IMR-90 (cell line): ENCODE data around the gene MBOAT2. TPM values are rescaled to one million over a fixed set of nuclear protein-coding genes. Genes with fewer than 3 reads are reported as not detected.

Experiments
- ATAC-seq: fragments of 200-7000 bp; cut with Tn5 transposase; 2 replicates; pipeline ENCODE4 v1.9.1; 2020; ENCODE audit warnings: low read depth, mild to moderate bottlenecking, moderate library complexity
- BruUV-seq: library from RNA; stranded (reverse); fragments of 400-500 nt; replicated peaks from 2 replicates; lab custom pipeline; 2021; lab: Mats Ljungman, UMichigan
- CTCF ChIA-PET: fragments of 300-600 bp; formaldehyde crosslinking; extraction: SDS; loops from one replicate; lab custom pipeline; 2021; ENCODE audit warnings: antibody characterized with exemption; lab: Yijun Ruan, JAX
- POLR2A ChIA-PET: fragments of 300-600 bp; sonication (Branson Sonifier 250); formaldehyde crosslinking; loops from one replicate; lab custom pipeline; 2022; ENCODE audit warnings: antibody characterized with exemption; ENCODE audit not compliant: unreplicated experiment; lab: Charles Lee
- DNase-seq: peaks from one replicate; pipeline ENCODE4 v3.0.0; 2013
- H2AFZ ChIP-seq: replicated peaks from 2 replicates; pipeline ENCODE3; 2013; ENCODE audit warnings: low read length, mild to moderate bottlenecking; ENCODE audit not compliant: poor library complexity
- H2AK5ac ChIP-seq: 2 replicates; pipeline ENCODE4 v1.6.1; 2013; ENCODE audit warnings: low read depth, low read length, inconsistent platforms
- H2AK9ac ChIP-seq: replicated peaks from 2 replicates; pipeline ENCODE3; 2013; ENCODE audit warnings: mild to moderate bottlenecking, low read depth, low read length, moderate library complexity; ENCODE audit not compliant: poor library complexity
- H2BK120ac ChIP-seq: 2 replicates; pipeline ENCODE4 v1.6.1; 2013; ENCODE audit warnings: low read depth, low read length, inconsistent platforms
- H2BK15ac ChIP-seq: 3 replicates; pipeline ENCODE4 v1.6.1; 2013; ENCODE audit warnings: low read depth, low read length, inconsistent platforms
- H2BK20ac ChIP-seq: 2 replicates; pipeline ENCODE4 v1.6.1; 2013; ENCODE audit warnings: low read depth, mild to moderate bottlenecking, inconsistent platforms, low read length, moderate library complexity
- H2BK5ac ChIP-seq: 2 replicates; pipeline ENCODE4 v1.6.1; 2013; ENCODE audit warnings: mild to moderate bottlenecking, low read depth, low read length, inconsistent platforms; ENCODE audit not compliant: poor library complexity, severe bottlenecking
- H3K14ac ChIP-seq: replicated peaks from 2 replicates; pipeline ENCODE4 v1.6.1; 2013; ENCODE audit warnings: low read depth, low read length, inconsistent platforms
- H3K18ac ChIP-seq: 2 replicates; pipeline ENCODE4 v1.6.1; 2013; ENCODE audit warnings: low read depth, low read length, control low read depth
- H3K23ac ChIP-seq: 2 replicates; pipeline ENCODE4 v1.6.1; 2013; ENCODE audit warnings: low read depth, low read length, inconsistent platforms
- H3K27ac ChIP-seq: 2 replicates; pipeline ENCODE4 v1.5.1; 2013; ENCODE audit warnings: mild to moderate bottlenecking, control low read depth, low read length; ENCODE audit not compliant: insufficient read depth
- H3K27me3 ChIP-seq: 2 replicates; pipeline ENCODE4 v1.6.1; 2013; ENCODE audit warnings: low read length; ENCODE audit not compliant: control insufficient read depth, insufficient read depth
- H3K36me3 ChIP-seq: 2 replicates; pipeline ENCODE4 v1.6.1; 2013; ENCODE audit warnings: low read length, mixed read lengths; ENCODE audit not compliant: control insufficient read depth, insufficient read depth
- H3K4ac ChIP-seq: 2 replicates; pipeline ENCODE4 v1.6.1; 2013; ENCODE audit warnings: low read depth, low read length, inconsistent platforms
- H3K4me1 ChIP-seq: 2 replicates; pipeline ENCODE4 v1.6.1; 2013; ENCODE audit warnings: low read length, mixed read lengths; ENCODE audit not compliant: control insufficient read depth, insufficient read depth
- H3K4me2 ChIP-seq: 2 replicates; pipeline ENCODE4 v1.6.1; 2013; ENCODE audit warnings: low read depth, mild to moderate bottlenecking, control low read depth, low read length, moderate library complexity
- H3K4me3 ChIP-seq: 2 replicates; pipeline ENCODE4 v1.5.1; 2013; ENCODE audit warnings: low read depth, mild to moderate bottlenecking, control low read depth, low read length, moderate library complexity; ENCODE audit not compliant: insufficient read depth
- H3K56ac ChIP-seq: 2 replicates; pipeline ENCODE4 v1.6.1; 2013; ENCODE audit warnings: low read length, inconsistent platforms; ENCODE audit not compliant: insufficient read depth; ENCODE audit errors: extremely low read depth
- H3K79me1 ChIP-seq, 2 experiments: 2 replicates each; pipeline ENCODE4 v1.6.1; 2013; ENCODE audit warnings: low read length in 2 of 2, inconsistent platforms in 1 of 2, low read depth in 1 of 2
- H3K9ac ChIP-seq: 2 replicates; pipeline ENCODE4 v1.6.1; 2013; ENCODE audit warnings: low read depth, low read length, control low read depth
- H3K9me1 ChIP-seq: 2 replicates; pipeline ENCODE4 v1.6.1; 2013; ENCODE audit warnings: low read length, inconsistent platforms; ENCODE audit not compliant: insufficient read depth
- H3K9me3 ChIP-seq: 2 replicates; pipeline ENCODE4 v1.6.1; 2013; ENCODE audit warnings: low read length; ENCODE audit not compliant: control insufficient read depth, insufficient read depth
- H4K20me1 ChIP-seq: 2 replicates; pipeline ENCODE4 v1.6.1; 2013; ENCODE audit warnings: low read length, inconsistent platforms; ENCODE audit not compliant: insufficient read depth
- H4K5ac ChIP-seq: 2 replicates; pipeline ENCODE4 v1.6.1; 2013; ENCODE audit warnings: mild to moderate bottlenecking, low read depth, low read length, control low read depth
- H4K8ac ChIP-seq, 2 experiments: 2 replicates each; pipeline ENCODE4 v1.6.1; 2013; ENCODE audit warnings: low read depth in 2 of 2, low read length in 2 of 2, control low read depth in 1 of 2, inconsistent platforms in 1 of 2
- H4K91ac ChIP-seq: 2 replicates; pipeline ENCODE4 v1.6.1; 2013; ENCODE audit warnings: low read depth, low read length, inconsistent platforms; ENCODE audit not compliant: insufficient read depth
- CEBPB ChIP-seq: IDR thresholded peaks from 2 replicates; pipeline ENCODE4 v1.6.1; 2012; ENCODE audit warnings: low read depth, low read length, improper control_type of control experiment
- CHD1 ChIP-seq: IDR thresholded peaks from 2 replicates; pipeline ENCODE4 v1.6.1; 2012; ENCODE audit warnings: low read depth, low read length, improper control_type of control experiment
- FOS ChIP-seq: fragments of 150-350 bp; IDR thresholded peaks from 2 replicates; pipeline ENCODE4 v1.6.1; 2016; ENCODE audit warnings: low read depth, low read length
- MAFK ChIP-seq: IDR thresholded peaks from 2 replicates; pipeline ENCODE4 v1.6.1; 2012; ENCODE audit warnings: low read depth, low read length, improper control_type of control experiment
- MAZ ChIP-seq: IDR thresholded peaks from 2 replicates; pipeline ENCODE4 v1.6.1; 2012; ENCODE audit warnings: low read depth, mild to moderate bottlenecking, low read length, improper control_type of control experiment, moderate library complexity, borderline replicate concordance
- MXI1 ChIP-seq: IDR thresholded peaks from 2 replicates; pipeline ENCODE4 v1.6.1; 2012; ENCODE audit warnings: low read depth, mild to moderate bottlenecking, low read length, moderate library complexity, borderline replicate concordance
- NFE2L2 ChIP-seq: fragments of 150-350 bp; IDR thresholded peaks from 2 replicates; pipeline ENCODE4 v1.6.1; 2016; ENCODE audit warnings: low read depth, mild to moderate bottlenecking, low read length
- POLR2A ChIP-seq: IDR thresholded peaks from 2 replicates; pipeline ENCODE4 v1.6.1; 2012; ENCODE audit warnings: mild to moderate bottlenecking, low read depth, low read length
- RAD21 ChIP-seq: IDR thresholded peaks from 2 replicates; pipeline ENCODE4 v1.6.1; 2012; ENCODE audit warnings: low read length, improper control_type of control experiment
- RFX5 ChIP-seq: IDR thresholded peaks from 2 replicates; pipeline ENCODE4 v1.8.0; 2012; ENCODE audit warnings: low read depth, mild to moderate bottlenecking, low read length, moderate library complexity
- WGBS, 2 experiments: methylation state at CpG; one replicate each; pipeline versions ENCODE4 v1.1.5 to v1.1.7; 2013; ENCODE audit warnings: missing lambda C conversion rate in 2 of 2; ENCODE audit not compliant: insufficient read length in 1 of 2; ENCODE audit errors: extremely low coverage in 2 of 2; 5-methylcytosine and 5-hydroxymethylcytosine counted together
- dilution Hi-C: fragments of 300-500 bp; cut with HindIII; formaldehyde crosslinking; loops from one replicate; pipeline ENCODE4 v1.14.3; 2018; ENCODE audit warnings: low sequenced_read_pairs; ENCODE audit not compliant: unreplicated experiment
- in situ Hi-C: fragments of 300-500 bp; cut with MboI; formaldehyde crosslinking; loops from 3 replicates; pipeline ENCODE4 v1.14.3; 2019; ENCODE audit warnings: low sequenced_read_pairs, inconsistent platforms, mixed read lengths
- intact Hi-C: fragments of 100-400 bp; cut with micrococcal nuclease; formaldehyde crosslinking; loops from 2 replicates; pipeline ENCODE4 v1.10.0; 2022
- polyA plus RNA-seq, 3 experiments: library from polyadenylated mRNA; depleted of rRNA; stranded (reverse); fragments of >200 nt; gene quantifications; 2 replicates each; pipeline ENCODE4 v1.2.3, GENCODE V29; 2012; ENCODE audit warnings: low replicate concordance in 1 of 3
- total RNA-seq: library from RNA; depleted of rRNA; stranded (reverse); fragments of >200 nt; gene quantifications from 2 replicates; pipeline ENCODE4 v1.2.3, GENCODE V29; 2012
- TF ChIP-seq, protein P1 (sequence below): fragments of 150-350 bp; IDR thresholded peaks from 2 replicates; pipeline ENCODE4 v1.6.1; 2016; ENCODE audit warnings: low read depth, mild to moderate bottlenecking, low read length, moderate library complexity, borderline replicate concordance
- TF ChIP-seq, protein P2 (sequence below): conservative IDR thresholded peaks from 2 replicates; pipeline ENCODE4 v1.5.1; 2012; ENCODE audit warnings: mild to moderate bottlenecking, low read depth, low read length, improper control_type of control experiment

MBOAT2 gene
- total and polyA plus RNA-seq, 2 of the 4 experiments (the other 2 are of a cell fraction) = 33.9 to 102 TPM

DNA sequence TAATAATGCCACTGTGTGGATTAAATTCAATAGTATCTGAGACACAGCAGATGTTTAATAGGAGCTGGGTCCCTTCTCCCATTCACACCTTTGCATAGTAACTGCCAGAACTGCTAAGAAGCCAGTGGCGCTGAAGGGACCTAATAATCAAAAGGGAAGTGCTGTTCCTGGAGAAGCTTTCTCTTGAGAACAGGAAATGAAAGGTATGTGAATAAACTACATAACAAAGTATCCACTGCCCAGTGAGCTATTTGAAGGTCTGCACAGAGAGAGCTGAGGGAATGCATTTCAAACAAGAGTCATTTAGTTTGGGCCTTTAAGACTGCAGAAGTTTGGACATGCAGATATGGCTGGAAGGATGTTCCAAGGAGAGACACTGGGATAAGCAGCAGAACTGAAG is 110.0 kb downstream of the MBOAT2 start (continued):
- TF ChIP-seq, protein P1, sequence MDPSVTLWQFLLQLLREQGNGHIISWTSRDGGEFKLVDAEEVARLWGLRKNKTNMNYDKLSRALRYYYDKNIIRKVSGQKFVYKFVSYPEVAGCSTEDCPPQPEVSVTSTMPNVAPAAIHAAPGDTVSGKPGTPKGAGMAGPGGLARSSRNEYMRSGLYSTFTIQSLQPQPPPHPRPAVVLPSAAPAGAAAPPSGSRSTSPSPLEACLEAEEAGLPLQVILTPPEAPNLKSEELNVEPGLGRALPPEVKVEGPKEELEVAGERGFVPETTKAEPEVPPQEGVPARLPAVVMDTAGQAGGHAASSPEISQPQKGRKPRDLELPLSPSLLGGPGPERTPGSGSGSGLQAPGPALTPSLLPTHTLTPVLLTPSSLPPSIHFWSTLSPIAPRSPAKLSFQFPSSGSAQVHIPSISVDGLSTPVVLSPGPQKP = no peak
- TF ChIP-seq RFX5 (no peak), POLR2A (no peak)

DNA sequence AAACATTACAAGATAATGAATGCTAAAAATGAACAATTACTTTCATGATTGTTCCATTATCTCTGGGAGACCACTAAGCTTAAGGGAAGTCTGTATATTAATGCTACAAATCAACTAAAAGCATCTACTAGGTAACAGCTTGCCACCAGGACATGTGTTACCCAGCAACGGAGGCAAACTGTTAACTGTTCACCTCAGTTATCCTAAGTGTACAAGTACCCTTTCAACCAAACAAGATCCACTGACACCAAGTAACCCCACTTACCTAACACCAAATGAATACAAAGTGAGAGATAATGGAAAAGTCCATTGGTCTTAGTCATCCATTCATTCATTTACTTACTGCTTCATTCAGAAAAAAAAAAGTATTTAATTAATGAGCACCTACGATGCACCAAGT is 111.4 kb downstream of the MBOAT2 start:
- Histone ChIP-seq H4K8ac (no peak overlapping the region), H2BK20ac (no peak overlapping the region), H3K23ac (no peak overlapping the region), H3K9me1 (0 out of 2 replicates have a peak, but pooled peaks cover 3% of the 10 kb centered on the region), H3K27me3 (no peaks in the 10 kb centered on the region), H3K4me1 (no peaks in the 10 kb centered on the region), H3K4me2 (no peak overlapping the region), H3K56ac (no peak overlapping the region), H3K14ac (no peak overlapping the region), H4K5ac (no peak overlapping the region), H3K18ac (no peak overlapping the region), H3K4me3 (no peak overlapping the region), H2BK5ac (no peak overlapping the region), H3K9me3 (peaks cover 3% of the 10 kb centered on the region), H2AK9ac (no peak overlapping the region), H2AK5ac (no peak overlapping the region), H3K27ac (no peak overlapping the region), H2BK120ac (no peak overlapping the region), H4K20me1 (no peaks in the 10 kb centered on the region), H4K91ac (no peak overlapping the region), H3K36me3 (peaks cover 11% of the 10 kb centered on the region), H3K4ac (no peak overlapping the region), H2AFZ (no peak overlapping the region), H2BK15ac (no peak overlapping the region), H3K79me1 (peaks cover 0 to 7% of the 10 kb centered on the region in 2 experiments; a peak in 3 of 4 replicates), H3K9ac (no peak overlapping the region)
- in situ Hi-C loops (no loop called here), dilution Hi-C loops (no loop called here), intact Hi-C loops (no loop called here)
- no TSS peak for BruUV-seq
- DNase-seq = no peak
- POLR2A ChIA-PET = no interaction called here
- CTCF ChIA-PET = no interaction called here
- no CpG with 5 or more reads among the region's 2 CpGs for WGBS, 2 experiments
- no peak for ATAC-seq
- TF ChIP-seq FOS (no peak), MAFK (no peak), RFX5 (no peak), MAZ (no peak), CHD1 (no peak), MXI1 (no peak), POLR2A (no peak), RAD21 (no peak), NFE2L2 (no peak), CEBPB (no peak)
- TF ChIP-seq, protein P2, sequence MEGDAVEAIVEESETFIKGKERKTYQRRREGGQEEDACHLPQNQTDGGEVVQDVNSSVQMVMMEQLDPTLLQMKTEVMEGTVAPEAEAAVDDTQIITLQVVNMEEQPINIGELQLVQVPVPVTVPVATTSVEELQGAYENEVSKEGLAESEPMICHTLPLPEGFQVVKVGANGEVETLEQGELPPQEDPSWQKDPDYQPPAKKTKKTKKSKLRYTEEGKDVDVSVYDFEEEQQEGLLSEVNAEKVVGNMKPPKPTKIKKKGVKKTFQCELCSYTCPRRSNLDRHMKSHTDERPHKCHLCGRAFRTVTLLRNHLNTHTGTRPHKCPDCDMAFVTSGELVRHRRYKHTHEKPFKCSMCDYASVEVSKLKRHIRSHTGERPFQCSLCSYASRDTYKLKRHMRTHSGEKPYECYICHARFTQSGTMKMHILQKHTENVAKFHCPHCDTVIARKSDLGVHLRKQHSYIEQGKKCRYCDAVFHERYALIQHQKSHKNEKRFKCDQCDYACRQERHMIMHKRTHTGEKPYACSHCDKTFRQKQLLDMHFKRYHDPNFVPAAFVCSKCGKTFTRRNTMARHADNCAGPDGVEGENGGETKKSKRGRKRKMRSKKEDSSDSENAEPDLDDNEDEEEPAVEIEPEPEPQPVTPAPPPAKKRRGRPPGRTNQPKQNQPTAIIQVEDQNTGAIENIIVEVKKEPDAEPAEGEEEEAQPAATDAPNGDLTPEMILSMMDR = no peak
- TF ChIP-seq, protein P1 = no peak
